Left cardiac atrium (tissue), 4 donors: Measurements from ENCODE around the gene LGALS1. TPM values are rescaled to one million over a fixed set of nuclear protein-coding genes. Genes with fewer than 3 reads are reported as not detected.
"Not testable (repeated sequence)": the region's sequence is repeated elsewhere in the genome, so short reads cannot be mapped to it uniquely, and the experiment has no call there.

Source experiments
- ATAC-seq, 2 donors: fragments of 200-7000 bp; cut with Tn5 transposase; one replicate each; pipeline ENCODE4 v1.9.1; 2020; ENCODE audit warnings: mild to moderate bottlenecking in 2 of 2, moderate library complexity in 2 of 2
- DNase-seq: peaks from one replicate; pipeline ENCODE4 v3.0.0-alpha.2; 2020
- intact Hi-C, 2 donors: fragments of 100-400 bp; cut with DNase I; formaldehyde crosslinking; loops; one replicate each; pipeline versions ENCODE4 v1.14.1 to v1.15.1; 2022 to 2023
- total RNA-seq, 2 donors: library from RNA; stranded (reverse); fragmentation: NEBNext Ultra II Directional; extraction: Animal tissue kit (Norgen Biotek cat#: 25700); gene quantifications; one replicate each; pipeline ENCODE4 v1.2.1, GENCODE V29; 2021
- donor health status: DM: no; HTN: yes; CAD: no.
- donor health status: DM: no; HTN: yes; CAD: no; lungs with severe emphysema.
- donor health status: DM: yes; HTN: yes; CAD: no.
- donor health status: Dilated cardiomyopathy.

The LGALS1 gene
- total RNA-seq, 2 donors from 2014 or later: 599 to 917 TPM

GRCh38 chr22:37679670-37680069, 4.2 kb downstream of the LGALS1 start:
- intact Hi-C loops: loop anchor here (2.0 to 5.0 kb wide), 3 partner anchors 17 to 37 kb away; no protein-coding TSS in a partner anchor
- DNase-seq (no peak), ATAC-seq (no peak)

GRCh38 chr22:37680191-37680851, 4.9 kb downstream of the LGALS1 start:
- DNase-seq (no peak), ATAC-seq (no peak)
- intact Hi-C loops: loop anchor here (2.0 to 5.0 kb wide), 3 partner anchors 18 to 38 kb away; no protein-coding TSS in a partner anchor

GRCh38 chr22:37681001-37681424, 5.6 kb downstream of the LGALS1 start:
- DNase-seq: no peak
- intact Hi-C loops: loop anchor here (2.0 to 5.0 kb wide), 3 partner anchors 18 to 39 kb away; no protein-coding TSS in a partner anchor
- no peak for ATAC-seq

GRCh38 chr22:37681556-37682049, 6.2 kb downstream of the LGALS1 start:
- intact Hi-C loops: loop anchor here (2.0 to 5.0 kb wide), 3 partner anchors 19 to 39 kb away; no protein-coding TSS in a partner anchor
- DNase-seq (peak; percentile 76), ATAC-seq (peak; percentile 32 to 48)

GRCh38 chr22:37684803-37685615, 9.6 kb downstream of the LGALS1 start:
- intact Hi-C loops: loop anchor here (5.0 kb wide), 3 partner anchors 43 to 57 kb away; no protein-coding TSS in a partner anchor
- ATAC-seq: no peak
- no peak for DNase-seq

GRCh38 chr22:37686002-37686982, 10.9 kb downstream of the LGALS1 start, which contains the start of gene NOL12:
Gene NOL12, plus strand, starts transcription at chr22:37686343. Its CDS starts 50 bp downstream, at chr22:37686393.
- intact Hi-C loops: loop anchor here (5.0 kb wide), 2 partner anchors 51 to 56 kb away; no protein-coding TSS in a partner anchor
- ATAC-seq: peak; percentile 87 to 94
- peak; percentile 82 for DNase-seq

- intact Hi-C loops: no loop called here
- ATAC-seq (no peak), DNase-seq (no peak)
Measured at GRCh38 chr22:37690407-37690806, 15.0 kb downstream of the LGALS1 start.

- intact Hi-C loops: no loop called here
- no peak for DNase-seq
- peak in 1 of 2 donors; percentile 65 for ATAC-seq
Measured at GRCh38 chr22:37690901-37691504, 15.6 kb downstream of the LGALS1 start.

GRCh38 chr22:37692627-37693285, 17.3 kb downstream of the LGALS1 start:
- no peak for DNase-seq
- ATAC-seq: no peak

GRCh38 chr22:37694131-37694530, 18.7 kb downstream of the LGALS1 start:
- DNase-seq, ATAC-seq, intact Hi-C loops: not testable (repeated sequence)

More at GRCh38 chr22:37692627-37693285, 17.3 kb downstream of the LGALS1 start:
- intact Hi-C loops: no loop called here

- ATAC-seq, intact Hi-C loops, DNase-seq: not testable (repeated sequence)
Measured at GRCh38 chr22:37696260-37696656, 20.8 kb downstream of the LGALS1 start.

- intact Hi-C loops: no loop called here
- peak; percentile 98 to 99 for ATAC-seq
- DNase-seq: peak; percentile 97
Measured at GRCh38 chr22:37696657-37697537, 21.5 kb downstream of the LGALS1 start, which contains the start of gene TRIOBP. Gene TRIOBP, plus strand, starts transcription at chr22:37697048. Its CDS starts 4,318 bp downstream, at chr22:37701366.

GRCh38 chr22:37697538-37697835, 22.1 kb downstream of the LGALS1 start:
- intact Hi-C loops: no loop called here
- DNase-seq: no peak
- ATAC-seq: no peak

- no peak for DNase-seq
- ATAC-seq: no peak
- intact Hi-C loops: loop anchor here in 1 of 2 donors (10.0 kb wide), 1 partner anchor 94 kb away; no protein-coding TSS in a partner anchor
Measured at GRCh38 chr22:37701141-37701786, 25.8 kb downstream of the LGALS1 start.

- peak in 1 of 2 donors; percentile 17 for ATAC-seq
- DNase-seq: no peak
- intact Hi-C loops: loop anchor here in 1 of 2 donors (10.0 kb wide), 1 partner anchor 91 kb away; no protein-coding TSS in a partner anchor
Measured at GRCh38 chr22:37703906-37704305, 28.5 kb downstream of the LGALS1 start.

GRCh38 chr22:37704645-37705044, 29.2 kb downstream of the LGALS1 start:
- intact Hi-C loops: loop anchor here in 1 of 2 donors (10.0 kb wide), 1 partner anchor 90 kb away; no protein-coding TSS in a partner anchor
- ATAC-seq (no peak), DNase-seq (no peak)
